ENCODE measurements around the gene ATP1A1. TPM values are rescaled to one million over a fixed set of nuclear protein-coding genes. Genes with fewer than 3 reads are reported as not detected.

ATP1A1 gene
- total and polyA plus RNA-seq, 2 donors (not counting 1 experiment from before 2014, with no cell fraction given), result 58.9 to 107 TPM

- H3K4me3 Mint-ChIP-seq, result no peak overlapping the region
- ChIA-PET CTCF (interaction anchor here (2.6 kb wide), 2 partner anchors 120 kb away, joined by 15 to 16 read pairs; no protein-coding TSS in a partner anchor), POLR2A (no interaction called here)
- peaks cover 39% of the 10 kb centered on the region for H3K27me3 Mint-ChIP-seq
- Histone ChIP-seq H3K9me3 (ENCODE audit: control extremely low read depth in 1 of 3, control insufficient read depth in 2 of 3, insufficient read depth in 1 of 3, low read length in 2 of 3) (peaks cover 0 to 1% (median 0%) of the 10 kb centered on the region in 3 donors), H3K27ac (ENCODE audit: low read length in 2 of 2) (no peak overlapping the region), H2AFZ (ENCODE audit: insufficient read depth, low read depth, low read length, poor library complexity, severe bottlenecking) (no peak overlapping the region), H3K27me3 (replicated peaks in 1 of 4; ENCODE audit: control extremely low read depth in 1 of 4, control insufficient read depth in 3 of 4, insufficient read depth in 4 of 4, low read length in 3 of 4) (peaks cover 0 to 17% (median 8%) of the 10 kb centered on the region in 4 experiments), H3K4me1 (ENCODE audit: control insufficient read depth in 2 of 2, insufficient read depth in 2 of 2, low read length in 2 of 2) (no peaks in the 10 kb centered on the region), H3K9ac (ENCODE audit: low read length) (no peak overlapping the region), H4K20me1 (ENCODE audit: control insufficient read depth, insufficient read depth, low read length, poor library complexity, severe bottlenecking) (no peaks in the 10 kb centered on the region), H3K79me2 (ENCODE audit: control insufficient read depth, insufficient read depth, low read length) (no peaks in the 10 kb centered on the region), H3K4me3 (ENCODE audit: control extremely low read depth in 1 of 5, extremely low read depth in 1 of 5, insufficient read depth in 1 of 5, low read depth in 2 of 5, low read length in 4 of 5) (no peak overlapping the region), H3K36me3 (replicated peaks in 1 of 2; ENCODE audit: control extremely low read depth in 1 of 2, control insufficient read depth in 1 of 2, extremely low read depth in 1 of 2, insufficient read depth in 2 of 2, low read length in 1 of 2) (no peaks in the 10 kb centered on the region), H3K4me2 (replicated peaks; ENCODE audit: low read depth, low read length, poor library complexity, severe bottlenecking) (no peak overlapping the region)
- 100% methylated on average over 1 of the region's 5 CpGs for WGBS (ENCODE audit: insufficient coverage)
- no peak overlapping the region for H3K27ac Mint-ChIP-seq
- intact Hi-C loops (cut with micrococcal nuclease), result no loop called here
- no peaks in the 10 kb centered on the region for H3K4me1 Mint-ChIP-seq
- H3K9me3 Mint-ChIP-seq (ENCODE audit: insufficient read depth), result no peaks in the 10 kb centered on the region
- DNase-seq (no peak), ATAC-seq (ENCODE audit: low read depth) (no peak)
- no peak for TF ChIP-seq EZH2 (IDR thresholded peaks at IDR 0.05; ENCODE audit: borderline replicate concordance, insufficient read depth, low read depth, low read length, poor library complexity, severe bottlenecking)
- TF ChIP-seq, protein P1, sequence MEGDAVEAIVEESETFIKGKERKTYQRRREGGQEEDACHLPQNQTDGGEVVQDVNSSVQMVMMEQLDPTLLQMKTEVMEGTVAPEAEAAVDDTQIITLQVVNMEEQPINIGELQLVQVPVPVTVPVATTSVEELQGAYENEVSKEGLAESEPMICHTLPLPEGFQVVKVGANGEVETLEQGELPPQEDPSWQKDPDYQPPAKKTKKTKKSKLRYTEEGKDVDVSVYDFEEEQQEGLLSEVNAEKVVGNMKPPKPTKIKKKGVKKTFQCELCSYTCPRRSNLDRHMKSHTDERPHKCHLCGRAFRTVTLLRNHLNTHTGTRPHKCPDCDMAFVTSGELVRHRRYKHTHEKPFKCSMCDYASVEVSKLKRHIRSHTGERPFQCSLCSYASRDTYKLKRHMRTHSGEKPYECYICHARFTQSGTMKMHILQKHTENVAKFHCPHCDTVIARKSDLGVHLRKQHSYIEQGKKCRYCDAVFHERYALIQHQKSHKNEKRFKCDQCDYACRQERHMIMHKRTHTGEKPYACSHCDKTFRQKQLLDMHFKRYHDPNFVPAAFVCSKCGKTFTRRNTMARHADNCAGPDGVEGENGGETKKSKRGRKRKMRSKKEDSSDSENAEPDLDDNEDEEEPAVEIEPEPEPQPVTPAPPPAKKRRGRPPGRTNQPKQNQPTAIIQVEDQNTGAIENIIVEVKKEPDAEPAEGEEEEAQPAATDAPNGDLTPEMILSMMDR (IDR thresholded peaks at IDR 0.05), result no peak
These were observed 7.7 kb upstream of the ATP1A1 start for GRCh38 chr1:116365353-116365780.

DNA sequence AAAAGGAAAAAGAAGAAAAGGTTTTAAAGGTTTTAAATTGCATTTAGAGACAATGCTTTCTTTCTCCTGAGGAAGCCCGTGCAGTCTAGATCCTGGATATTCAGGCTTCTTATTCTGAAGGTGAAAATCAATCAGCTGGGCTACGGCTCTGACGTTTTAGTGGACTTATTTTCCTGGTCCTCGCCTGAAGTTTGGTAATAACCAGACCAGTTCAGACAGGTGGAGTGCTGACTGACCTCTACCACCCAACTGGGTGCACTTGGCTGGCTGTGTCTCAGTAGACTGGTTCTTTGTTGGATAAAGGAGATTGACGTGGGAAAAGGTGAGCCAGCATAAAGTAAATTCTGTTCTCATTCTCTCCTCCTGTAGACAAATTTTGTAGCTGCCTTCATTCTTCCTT, 7.2 kb upstream of the ATP1A1 start:
- H3K27ac Mint-ChIP-seq, result no peak overlapping the region
- no peak overlapping the region for H2AFZ ChIP-seq (ENCODE audit: insufficient read depth, low read depth, low read length, poor library complexity, severe bottlenecking)
- intact Hi-C loops (cut with micrococcal nuclease), result no loop called here

More for the DNA sequence above, 7.2 kb upstream of the ATP1A1 start:
- Mint-ChIP-seq H3K4me1 (no peaks in the 10 kb centered on the region), H3K27me3 (peaks cover 39% of the 10 kb centered on the region), H3K9me3 (ENCODE audit: insufficient read depth) (no peaks in the 10 kb centered on the region), H3K4me3 (no peak overlapping the region)
- peaks cover 0 to 1% (median 0%) of the 10 kb centered on the region in 3 donors for H3K9me3 ChIP-seq (ENCODE audit: control extremely low read depth in 1 of 3, control insufficient read depth in 2 of 3, insufficient read depth in 1 of 3, low read length in 2 of 3)
- TF ChIP-seq EZH2 (IDR thresholded peaks at IDR 0.05; ENCODE audit: borderline replicate concordance, insufficient read depth, low read depth, low read length, poor library complexity, severe bottlenecking), result no peak
- TF ChIP-seq, protein P1 (IDR thresholded peaks at IDR 0.05), result no peak
- peaks cover 0 to 17% (median 6%) of the 10 kb centered on the region in 4 experiments for H3K27me3 ChIP-seq (replicated peaks in 1 of 4; ENCODE audit: control extremely low read depth in 1 of 4, control insufficient read depth in 3 of 4, insufficient read depth in 4 of 4, low read length in 3 of 4)
- ChIA-PET CTCF (interaction anchor here (2.6 kb wide), 1 partner anchor 120 kb away, joined by 15 read pairs; no protein-coding TSS in a partner anchor), POLR2A (no interaction called here)
- H3K4me2 ChIP-seq (replicated peaks; ENCODE audit: low read depth, low read length, poor library complexity, severe bottlenecking), result no peak overlapping the region
- no peaks in the 10 kb centered on the region for H3K4me1 ChIP-seq (ENCODE audit: control insufficient read depth in 2 of 2, insufficient read depth in 2 of 2, low read length in 2 of 2)
- H3K36me3 ChIP-seq (replicated peaks in 1 of 2; ENCODE audit: control extremely low read depth in 1 of 2, control insufficient read depth in 1 of 2, extremely low read depth in 1 of 2, insufficient read depth in 2 of 2, low read length in 1 of 2), result no peaks in the 10 kb centered on the region
- no peaks in the 10 kb centered on the region for H4K20me1 ChIP-seq (ENCODE audit: control insufficient read depth, insufficient read depth, low read length, poor library complexity, severe bottlenecking)
- 100% methylated on average over 4 of the region's 5 CpGs for WGBS (ENCODE audit: insufficient coverage)
- ATAC-seq (ENCODE audit: low read depth) (no peak), DNase-seq (no peak)
- no peak overlapping the region for H3K4me3 ChIP-seq (ENCODE audit: control extremely low read depth in 1 of 5, extremely low read depth in 1 of 5, insufficient read depth in 1 of 5, low read depth in 2 of 5, low read length in 4 of 5)
- no peak overlapping the region for H3K9ac ChIP-seq (ENCODE audit: low read length)
- no peaks in the 10 kb centered on the region for H3K79me2 ChIP-seq (ENCODE audit: control insufficient read depth, insufficient read depth, low read length)
- H3K27ac ChIP-seq (ENCODE audit: low read length in 2 of 2), result no peak overlapping the region
